PC-9 (cell line): ENCODE data around the gene GATD1. TPM values are rescaled to one million over a fixed set of nuclear protein-coding genes. Genes with fewer than 3 reads are reported as not detected.

Source experiments
- BruUV-seq: library from RNA; stranded (reverse); fragments of 400-500 nt; replicated peaks from 2 replicates; lab custom pipeline; 2021; lab: Mats Ljungman, UMichigan
- CTCF ChIA-PET: fragments of 300-600 bp; sonication (Branson Sonifier 250); formaldehyde crosslinking; loops from one replicate; lab custom pipeline; 2022; ENCODE audit warnings: antibody characterized with exemption; lab: Charles Lee
- POLR2A ChIA-PET: fragments of 300-600 bp; sonication (Branson Sonifier 250); formaldehyde crosslinking; loops from one replicate; lab custom pipeline; 2022; ENCODE audit warnings: antibody characterized with exemption; ENCODE audit not compliant: unreplicated experiment; lab: Charles Lee
- DNase-seq, 2 experiments: peaks; one replicate each; pipeline versions ENCODE4 v3.0.0 to v3.0.0-alpha.2; 2015 to 2022; ENCODE audit warnings: mixed read lengths in 1 of 2
- H2AFZ ChIP-seq: fragments of 200-600 bp; sonication (generic); 2 replicates; pipeline ENCODE4 v1.8.1; 2017; ENCODE audit warnings: antibody characterized with exemption
- H3F3A ChIP-seq: fragments of 200-600 bp; sonication (generic); 2 replicates; pipeline ENCODE4 v1.8.1; 2017; ENCODE audit warnings: antibody characterized with exemption, mild to moderate bottlenecking, low read depth; ENCODE audit not compliant: insufficient read depth
- H3K27ac ChIP-seq: fragments of 200-600 bp; sonication (generic); 2 replicates; pipeline ENCODE4 v1.6.1; 2016; ENCODE audit warnings: mixed run types
- H3K27me3 ChIP-seq: fragments of 200-600 bp; sonication (generic); 2 replicates; pipeline ENCODE4 v1.6.1; 2016; ENCODE audit warnings: low read depth, mixed run types; ENCODE audit not compliant: insufficient read depth
- H3K36me3 ChIP-seq: fragments of 200-600 bp; sonication (generic); 2 replicates; pipeline ENCODE4 v1.6.1; 2016; ENCODE audit warnings: low read depth, mixed run types
- H3K4me1 ChIP-seq: fragments of 200-600 bp; sonication (generic); replicated peaks from 2 replicates; pipeline ENCODE4 v1.6.1; 2016; ENCODE audit warnings: mixed run types; ENCODE audit not compliant: insufficient read depth
- H3K4me2 ChIP-seq: fragments of 200-600 bp; sonication (generic); 2 replicates; pipeline ENCODE4 v1.6.1; 2017; ENCODE audit warnings: mixed run types
- H3K4me3 ChIP-seq: fragments of 200-600 bp; sonication (generic); 2 replicates; pipeline ENCODE4 v1.6.1; 2016; ENCODE audit warnings: mixed run types
- H3K79me2 ChIP-seq: fragments of 200-600 bp; sonication (generic); 2 replicates; pipeline ENCODE4 v1.6.1; 2017; ENCODE audit warnings: low read depth, mixed run types
- H3K9me2 ChIP-seq: fragments of 200-600 bp; sonication (generic); 2 replicates; pipeline ENCODE4 v1.8.1; 2017; ENCODE audit warnings: mild to moderate bottlenecking; ENCODE audit not compliant: insufficient read depth
- H3K9me3 ChIP-seq: fragments of 200-600 bp; sonication (generic); 2 replicates; pipeline ENCODE4 v1.8.1; 2016; ENCODE audit warnings: low read depth; ENCODE audit not compliant: insufficient read depth
- H4K20me1 ChIP-seq: fragments of 200-600 bp; sonication (generic); 2 replicates; pipeline ENCODE4 v1.8.1; 2017; ENCODE audit not compliant: insufficient read depth
- CTCF ChIP-seq: fragments of 200-600 bp; sonication (generic); conservative IDR thresholded peaks from 2 replicates; pipeline ENCODE4 v1.6.1; 2017; ENCODE audit warnings: mixed run types, antibody characterized with exemption, mild to moderate bottlenecking, moderate library complexity
- EZH2 ChIP-seq: fragments of 200-600 bp; sonication (generic); IDR thresholded peaks from 2 replicates; pipeline ENCODE4 v1.8.0; 2017; ENCODE audit warnings: antibody characterized with exemption, low read depth
- intact Hi-C: fragments of 100-400 bp; cut with micrococcal nuclease; formaldehyde crosslinking; loops from one replicate; pipeline ENCODE4 v1.10.0; 2022; ENCODE audit not compliant: unreplicated experiment
- total RNA-seq: library from RNA; stranded (reverse); gene quantifications from 2 replicates; pipeline ENCODE4 v1.2.3, GENCODE V29; 2021

The GATD1 gene
- total RNA-seq, 1 experiment from 2014 or later, result 52.7 TPM

DNA sequence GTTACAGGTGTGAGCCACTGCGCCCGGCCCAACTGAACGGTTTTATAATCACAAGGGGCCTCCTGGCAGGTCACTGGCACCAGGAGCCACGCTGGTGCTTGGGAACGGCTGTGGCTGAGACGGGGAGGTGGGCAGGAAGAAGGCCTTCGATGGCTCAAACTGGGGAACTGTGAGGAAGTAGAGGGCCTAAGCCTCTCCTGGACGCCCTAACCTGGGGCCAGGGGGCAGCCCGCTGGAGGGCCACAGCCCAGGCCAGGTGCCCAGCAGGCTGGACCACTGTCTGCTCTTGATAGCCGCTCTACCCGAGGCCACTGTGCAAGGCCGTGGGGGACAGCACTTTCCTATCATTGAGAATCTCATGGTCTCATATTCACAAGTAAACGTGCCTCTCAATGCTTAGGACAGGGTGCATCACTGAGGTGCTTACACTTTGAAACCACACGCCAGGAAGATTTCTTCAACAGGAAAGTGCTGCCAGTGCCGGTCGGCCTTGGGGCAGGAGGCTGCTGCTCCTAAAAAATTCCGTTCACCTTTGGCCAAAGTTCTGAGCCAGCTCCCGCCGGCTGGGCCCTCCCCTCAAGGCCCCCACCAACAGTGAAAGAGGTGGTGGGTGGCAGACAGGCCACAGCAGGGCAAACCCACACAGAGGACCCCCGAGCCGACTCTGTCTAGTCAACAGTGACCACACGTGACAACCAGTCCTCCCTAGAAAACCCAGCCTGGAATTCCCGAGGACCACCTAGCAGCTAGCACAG lies 7.2 kb downstream of the GATD1 start:
- H3K9me3 ChIP-seq, result no peaks in the 10 kb centered on the region
- H3K4me1 ChIP-seq, result peaks cover 6% of the 10 kb centered on the region
- no peaks in the 10 kb centered on the region for H3K9me2 ChIP-seq
- TF ChIP-seq CTCF (no peak), EZH2 (no peak)
- no peak for DNase-seq
- H3K27me3 ChIP-seq, result no peaks in the 10 kb centered on the region
- intact Hi-C loops, result no loop called here
- no peak overlapping the region for H3K4me2 ChIP-seq
- no TSS peak for BruUV-seq
- no peak overlapping the region for H3K4me3 ChIP-seq
- peaks cover 22% of the 10 kb centered on the region; the same call in 1 of the 2 replicates for H3F3A ChIP-seq
- ChIA-PET CTCF (no interaction called here), POLR2A (no interaction called here)
- H3K27ac ChIP-seq, result no peak overlapping the region
- peaks cover 24% of the 10 kb centered on the region for H4K20me1 ChIP-seq
- no peak overlapping the region for H2AFZ ChIP-seq
- H3K79me2 ChIP-seq, result peaks cover 19% of the 10 kb centered on the region
- no peaks in the 10 kb centered on the region for H3K36me3 ChIP-seq

DNA sequence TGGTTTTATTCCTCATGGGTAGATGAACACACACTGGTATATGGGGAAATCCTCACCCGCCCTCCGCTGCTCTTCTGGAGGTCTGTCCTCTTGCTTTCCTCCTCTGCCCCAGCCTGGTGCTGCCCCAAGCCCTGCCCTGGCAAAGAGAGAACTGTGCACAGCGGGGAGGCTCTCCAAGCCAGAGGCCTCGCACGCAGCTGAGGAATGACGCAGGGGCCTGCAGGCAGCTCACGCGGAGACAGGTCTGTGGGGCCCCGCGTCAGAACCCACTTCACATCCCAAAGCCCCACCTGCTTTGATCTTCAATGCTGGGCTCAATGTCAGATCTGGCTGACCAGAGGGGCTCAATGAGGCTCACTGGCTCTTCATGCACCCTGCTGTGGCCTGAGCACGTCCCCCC lies 10.0 kb downstream of the GATD1 start:
- TF ChIP-seq CTCF, result no peak
- TF ChIP-seq EZH2, result no peak
- POLR2A ChIA-PET, result no interaction called here
- Histone ChIP-seq H3F3A (peaks cover 47% of the 10 kb centered on the region), H3K4me1 (peaks cover 13% of the 10 kb centered on the region), H3K79me2 (no peaks in the 10 kb centered on the region), H2AFZ (no peak overlapping the region), H3K9me2 (no peaks in the 10 kb centered on the region), H3K9me3 (no peaks in the 10 kb centered on the region), H4K20me1 (peaks cover 25% of the 10 kb centered on the region), H3K4me2 (no peak overlapping the region), H3K27me3 (no peaks in the 10 kb centered on the region), H3K27ac (no peak overlapping the region), H3K36me3 (peaks cover 6% of the 10 kb centered on the region; the same call in 1 of the 2 replicates), H3K4me3 (no peak overlapping the region)
- CTCF ChIA-PET, result no interaction called here
- no TSS peak for BruUV-seq
- DNase-seq, result no peak
- intact Hi-C loops, result no loop called here

GRCh38 chr11:766936-767210 lies 10.4 kb downstream of the GATD1 start:
- Histone ChIP-seq H3K27me3 (no peaks in the 10 kb centered on the region), H3K4me3 (no peak overlapping the region), H3K9me2 (no peaks in the 10 kb centered on the region), H3K79me2 (no peaks in the 10 kb centered on the region), H3K36me3 (peaks cover 6% of the 10 kb centered on the region; the same call in 1 of the 2 replicates), H3F3A (peaks cover 51% of the 10 kb centered on the region), H2AFZ (no peak overlapping the region), H3K9me3 (no peaks in the 10 kb centered on the region), H3K27ac (no peak overlapping the region), H4K20me1 (peaks cover 25% of the 10 kb centered on the region), H3K4me2 (no peak overlapping the region), H3K4me1 (peaks cover 17% of the 10 kb centered on the region)
- DNase-seq, result no peak
- BruUV-seq, result no TSS peak
- POLR2A ChIA-PET, result no interaction called here
- TF ChIP-seq CTCF (no peak), EZH2 (no peak)
- intact Hi-C loops, result no loop called here
- CTCF ChIA-PET, result interaction anchor here (0.6 kb wide), 1 partner anchor 9 kb away, joined by 8 read pairs; no protein-coding TSS in a partner anchor
